ENCODE measurements around the gene PTPRU.

Gene PTPRU

GRCh38 chr1:29256979-29257804 is 20.9 kb downstream of the PTPRU start:
- DNase-seq (ENCODE audit: low spot score) = no peak
- Mint-ChIP-seq H3K4me1 (ENCODE audit: low read depth) (peaks cover 2% of the 10 kb centered on the region), H3K27me3 (ENCODE audit: low read depth) (peaks cover 44% of the 10 kb centered on the region), H3K4me3 (no peak overlapping the region), H3K27ac (no peak overlapping the region), H3K9me3 (no peaks in the 10 kb centered on the region), H3K36me3 (ENCODE audit: low read depth) (no peaks in the 10 kb centered on the region)

- peaks cover 49% of the 10 kb centered on the region for H3K27me3 Mint-ChIP-seq (ENCODE audit: low read depth)
- peaks cover 2% of the 10 kb centered on the region for H3K4me1 Mint-ChIP-seq (ENCODE audit: low read depth)
- no peak overlapping the region for H3K4me3 Mint-ChIP-seq
- no peaks in the 10 kb centered on the region for H3K9me3 Mint-ChIP-seq
- H3K27ac Mint-ChIP-seq = no peak overlapping the region
- no peak for DNase-seq (ENCODE audit: low spot score)
- H3K36me3 Mint-ChIP-seq (ENCODE audit: low read depth) = no peaks in the 10 kb centered on the region
Measured at GRCh38 chr1:29258189-29258975, 22.1 kb downstream of the PTPRU start.

GRCh38 chr1:29258976-29259801 is 22.9 kb downstream of the PTPRU start:
- Mint-ChIP-seq H3K27ac (no peak overlapping the region), H3K4me3 (peak overlapping the region; percentile 54), H3K9me3 (no peaks in the 10 kb centered on the region), H3K27me3 (ENCODE audit: low read depth) (peaks cover 52% of the 10 kb centered on the region), H3K4me1 (ENCODE audit: low read depth) (peaks cover 2% of the 10 kb centered on the region), H3K36me3 (ENCODE audit: low read depth) (no peaks in the 10 kb centered on the region)
- DNase-seq (ENCODE audit: low spot score) = no peak

- no peaks in the 10 kb centered on the region for H3K36me3 Mint-ChIP-seq (ENCODE audit: low read depth)
- peaks cover 52% of the 10 kb centered on the region for H3K27me3 Mint-ChIP-seq (ENCODE audit: low read depth)
- no peaks in the 10 kb centered on the region for H3K9me3 Mint-ChIP-seq
- H3K4me3 Mint-ChIP-seq = peak overlapping the region; percentile 78
- peaks cover 2% of the 10 kb centered on the region for H3K4me1 Mint-ChIP-seq (ENCODE audit: low read depth)
- peak; percentile 32 for DNase-seq (ENCODE audit: low spot score)
- no peak overlapping the region for H3K27ac Mint-ChIP-seq
Measured at GRCh38 chr1:29259802-29260441, 23.6 kb downstream of the PTPRU start.

- DNase-seq (ENCODE audit: low spot score) = no peak
- Mint-ChIP-seq H3K9me3 (no peaks in the 10 kb centered on the region), H3K27ac (no peak overlapping the region), H3K4me1 (ENCODE audit: low read depth) (peaks cover 2% of the 10 kb centered on the region), H3K36me3 (ENCODE audit: low read depth) (no peaks in the 10 kb centered on the region), H3K4me3 (peak overlapping the region; percentile 36), H3K27me3 (ENCODE audit: low read depth) (peaks cover 53% of the 10 kb centered on the region)
Measured at GRCh38 chr1:29260531-29260930, 24.2 kb downstream of the PTPRU start.

GRCh38 chr1:29264773-29265389 is 28.6 kb downstream of the PTPRU start:
- H3K27ac Mint-ChIP-seq = no peak overlapping the region
- peaks cover 56% of the 10 kb centered on the region for H3K27me3 Mint-ChIP-seq (ENCODE audit: low read depth)
- peaks cover 2% of the 10 kb centered on the region for H3K4me1 Mint-ChIP-seq (ENCODE audit: low read depth)
- H3K9me3 Mint-ChIP-seq = no peaks in the 10 kb centered on the region
- no peak overlapping the region for H3K4me3 Mint-ChIP-seq
- DNase-seq (ENCODE audit: low spot score) = no peak
- no peaks in the 10 kb centered on the region for H3K36me3 Mint-ChIP-seq (ENCODE audit: low read depth)

GRCh38 chr1:29266912-29267311 is 30.6 kb downstream of the PTPRU start:
- no peak for DNase-seq (ENCODE audit: low spot score)
- H3K36me3 Mint-ChIP-seq (ENCODE audit: low read depth) = no peaks in the 10 kb centered on the region
- H3K27me3 Mint-ChIP-seq (ENCODE audit: low read depth) = peaks cover 46% of the 10 kb centered on the region

GRCh38 chr1:29267321-29268070 is 31.2 kb downstream of the PTPRU start:
- Mint-ChIP-seq H3K27me3 (ENCODE audit: low read depth) (peaks cover 46% of the 10 kb centered on the region), H3K9me3 (no peaks in the 10 kb centered on the region), H3K27ac (peak overlapping the region; percentile 26), H3K4me1 (ENCODE audit: low read depth) (no peaks in the 10 kb centered on the region), H3K4me3 (no peak overlapping the region), H3K36me3 (ENCODE audit: low read depth) (no peaks in the 10 kb centered on the region)
- DNase-seq (ENCODE audit: low spot score) = no peak

More at GRCh38 chr1:29266912-29267311, 30.6 kb downstream of the PTPRU start:
- Mint-ChIP-seq H3K4me3 (no peak overlapping the region), H3K9me3 (no peaks in the 10 kb centered on the region), H3K27ac (no peak overlapping the region), H3K4me1 (ENCODE audit: low read depth) (no peaks in the 10 kb centered on the region)

- Mint-ChIP-seq H3K36me3 (ENCODE audit: low read depth) (no peaks in the 10 kb centered on the region), H3K9me3 (no peaks in the 10 kb centered on the region), H3K27me3 (ENCODE audit: low read depth) (peaks cover 42% of the 10 kb centered on the region), H3K4me3 (no peak overlapping the region), H3K27ac (no peak overlapping the region), H3K4me1 (ENCODE audit: low read depth) (no peaks in the 10 kb centered on the region)
- DNase-seq (ENCODE audit: low spot score) = no peak
Measured at GRCh38 chr1:29269382-29269781, 33.1 kb downstream of the PTPRU start.

GRCh38 chr1:29270929-29271521 is 34.7 kb downstream of the PTPRU start:
- peaks cover 38% of the 10 kb centered on the region for H3K27me3 Mint-ChIP-seq (ENCODE audit: low read depth)
- H3K27ac Mint-ChIP-seq = no peak overlapping the region
- H3K36me3 Mint-ChIP-seq (ENCODE audit: low read depth) = no peaks in the 10 kb centered on the region
- no peak for DNase-seq (ENCODE audit: low spot score)
- no peak overlapping the region for H3K4me3 Mint-ChIP-seq
- no peaks in the 10 kb centered on the region for H3K9me3 Mint-ChIP-seq
- H3K4me1 Mint-ChIP-seq (ENCODE audit: low read depth) = no peaks in the 10 kb centered on the region

- H3K36me3 Mint-ChIP-seq (ENCODE audit: low read depth) = no peaks in the 10 kb centered on the region
- DNase-seq (ENCODE audit: low spot score) = no peak
- no peak overlapping the region for H3K27ac Mint-ChIP-seq
- no peaks in the 10 kb centered on the region for H3K4me1 Mint-ChIP-seq (ENCODE audit: low read depth)
- peaks cover 38% of the 10 kb centered on the region for H3K27me3 Mint-ChIP-seq (ENCODE audit: low read depth)
- no peaks in the 10 kb centered on the region for H3K9me3 Mint-ChIP-seq
- H3K4me3 Mint-ChIP-seq = no peak overlapping the region
Measured at GRCh38 chr1:29271724-29272123, 35.4 kb downstream of the PTPRU start.

GRCh38 chr1:29272147-29272907 is 36.0 kb downstream of the PTPRU start:
- Mint-ChIP-seq H3K27ac (no peak overlapping the region), H3K36me3 (ENCODE audit: low read depth) (no peaks in the 10 kb centered on the region), H3K4me1 (ENCODE audit: low read depth) (no peaks in the 10 kb centered on the region), H3K9me3 (no peaks in the 10 kb centered on the region), H3K27me3 (ENCODE audit: low read depth) (peaks cover 34% of the 10 kb centered on the region), H3K4me3 (no peak overlapping the region)
- no peak for DNase-seq (ENCODE audit: low spot score)

Measured in T-helper 2 cell treated with Interferon-gamma antibody and Interleukin-4, amounts not matched to agents 5 μg/mL and 100 μg/mL, for 36 hours (primary cell).